Embryonic facial prominence (tissue), 1 donor: ENCODE measurements around the gene TBC1D4.
"Not testable (repeated sequence)": the region's sequence is repeated elsewhere in the genome, so short reads cannot be mapped to it uniquely, and the experiment has no call there.

Experiments used
- DNase-seq: peaks from one replicate; pipeline ENCODE4 v3.0.0-alpha.2; 2016; ENCODE audit errors: extremely low spot score

The TBC1D4 gene

GRCh38 chr13:75285310-75285709, 196.7 kb downstream of the TBC1D4 start:
- no peak for DNase-seq

- no peak for DNase-seq
These were observed 202.1 kb downstream of the TBC1D4 start for GRCh38 chr13:75279834-75280369.

DNA sequence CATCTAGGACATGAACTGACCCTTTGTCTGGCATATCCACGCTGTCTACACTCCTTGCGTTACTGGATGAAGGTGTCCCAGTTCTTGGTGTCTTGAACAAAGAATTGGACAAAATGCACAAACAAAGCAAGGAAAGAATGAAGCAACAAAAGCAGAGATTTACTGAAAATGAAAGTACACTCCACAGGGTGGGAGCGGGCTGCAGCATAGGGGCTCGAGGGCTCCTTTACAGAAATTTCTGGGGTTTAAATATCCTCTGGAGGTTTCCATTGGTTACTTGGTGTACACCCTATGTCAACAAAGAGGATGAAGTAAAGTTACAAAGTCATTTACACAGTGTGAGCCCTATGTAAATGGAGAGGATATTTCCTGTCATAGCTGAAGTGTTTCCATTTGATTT, 208.3 kb downstream of the TBC1D4 start:
- DNase-seq, result not testable (repeated sequence)

GRCh38 chr13:75271846-75272245, 210.1 kb downstream of the TBC1D4 start:
- no peak for DNase-seq

- not testable (repeated sequence) for DNase-seq
These were observed 213.5 kb downstream of the TBC1D4 start for GRCh38 chr13:75268481-75268880.

DNA sequence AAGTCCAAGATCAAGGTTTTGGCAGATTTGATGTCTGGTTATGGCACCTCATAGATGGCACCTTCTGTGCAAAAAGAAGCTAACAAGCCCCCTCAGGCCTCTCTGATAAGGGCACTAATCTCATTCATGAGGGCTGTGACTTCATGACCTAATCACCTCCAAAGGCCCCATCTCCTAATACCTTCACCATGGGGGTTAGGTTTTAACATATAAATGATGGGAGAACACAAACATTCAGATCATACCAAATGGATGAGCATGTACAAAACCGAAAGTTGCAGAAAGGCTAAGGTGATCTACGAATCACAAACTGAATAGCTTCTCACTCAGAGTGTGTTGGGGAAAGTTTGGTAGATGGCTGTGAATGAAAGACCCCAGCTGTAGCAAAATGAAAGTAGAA, 217.4 kb downstream of the TBC1D4 start:
- DNase-seq, result no peak

- no peak for DNase-seq
These were observed 218.1 kb downstream of the TBC1D4 start for GRCh38 chr13:75263741-75264407.

DNA sequence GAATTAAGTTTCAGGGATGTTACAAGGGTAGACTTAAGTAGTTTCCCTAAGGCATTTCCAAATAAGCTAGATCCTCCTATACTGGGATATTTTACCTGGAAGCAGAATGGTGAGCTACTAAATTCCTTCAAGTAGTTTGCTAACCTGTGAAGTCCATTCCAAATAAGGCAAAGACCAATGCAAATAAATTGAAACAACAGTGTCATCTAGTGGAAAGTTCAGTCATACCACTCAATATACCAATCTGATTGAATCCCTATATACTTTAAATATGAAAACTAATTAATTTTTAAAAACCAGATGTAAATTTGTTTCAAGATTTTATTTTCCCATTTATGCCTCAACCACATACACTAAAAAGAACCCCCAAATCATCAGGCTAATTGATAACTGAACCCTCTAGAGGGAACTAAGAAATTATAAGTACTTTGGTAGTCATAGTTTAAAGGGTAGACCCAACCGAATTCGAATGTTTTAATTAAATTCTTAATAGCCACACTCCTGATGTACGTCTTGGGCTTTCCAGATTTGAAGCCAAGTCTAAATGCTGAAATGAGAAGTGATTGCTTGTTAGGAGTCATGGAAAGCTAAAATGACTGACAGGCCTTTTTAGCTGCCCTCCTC, 223.7 kb downstream of the TBC1D4 start:
- peak; percentile 48 for DNase-seq

GRCh38 chr13:75256922-75257321, 225.0 kb downstream of the TBC1D4 start:
- DNase-seq, result no peak

DNA sequence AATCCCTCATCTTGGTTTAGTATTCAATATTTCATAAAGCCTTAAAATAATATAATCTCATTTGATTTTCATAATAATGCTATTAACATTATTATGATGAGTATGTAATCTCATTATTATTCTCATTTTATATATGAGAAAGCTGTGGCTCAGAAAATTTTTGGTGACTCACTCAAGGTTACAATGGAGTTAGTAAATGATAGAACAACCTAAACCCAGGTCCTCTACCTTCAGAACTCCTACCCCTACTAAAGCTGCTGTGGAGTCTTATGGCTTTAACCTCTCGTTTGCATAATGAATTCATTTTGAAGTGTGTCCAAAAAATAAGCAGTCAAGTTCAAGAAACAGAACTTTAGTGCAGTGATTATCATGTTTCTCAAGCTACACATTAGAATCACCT, 226.3 kb downstream of the TBC1D4 start:
- no peak for DNase-seq

DNA sequence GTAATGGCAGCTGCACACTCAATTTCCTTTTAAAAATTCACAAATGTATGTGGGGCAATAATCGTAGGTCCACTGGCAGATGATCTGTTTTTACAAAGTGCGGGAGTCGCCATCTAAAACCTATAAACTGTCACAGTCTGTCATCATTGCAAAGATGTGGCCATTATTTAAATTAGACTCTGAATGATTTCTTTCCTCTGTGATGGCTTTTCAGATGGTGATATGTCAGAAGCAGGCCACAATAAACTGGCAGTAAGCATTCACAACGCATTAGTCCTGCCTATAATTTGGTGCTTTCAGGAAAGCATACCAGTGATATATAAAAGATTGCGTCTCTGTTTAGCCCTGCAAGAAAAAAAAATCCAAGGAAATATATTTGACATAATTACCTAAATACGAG, 226.8 kb downstream of the TBC1D4 start:
- DNase-seq, result no peak

DNA sequence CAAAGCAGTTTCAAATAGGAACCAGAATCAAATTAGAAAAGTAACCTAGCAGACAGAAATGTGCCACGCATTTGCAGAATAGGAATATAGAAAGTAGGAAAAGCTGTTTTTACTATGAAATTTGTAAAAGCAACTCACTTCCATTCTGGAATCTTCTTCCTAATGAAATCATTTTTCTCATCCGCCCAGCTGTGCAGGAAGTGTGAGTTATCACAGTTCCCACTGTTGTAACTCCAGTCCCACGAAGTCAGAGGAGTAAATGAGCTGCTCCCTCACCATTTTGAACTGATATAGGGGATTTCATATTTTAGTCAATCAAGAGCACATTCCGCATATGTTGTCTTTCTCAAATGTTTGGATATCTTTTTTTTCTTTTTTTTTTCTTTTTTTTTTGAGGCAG, 230.8 kb downstream of the TBC1D4 start:
- no peak for DNase-seq

GRCh38 chr13:75250526-75251178, 231.3 kb downstream of the TBC1D4 start:
- DNase-seq, result no peak

GRCh38 chr13:75245578-75245977, 236.4 kb downstream of the TBC1D4 start:
- not testable (repeated sequence) for DNase-seq

DNA sequence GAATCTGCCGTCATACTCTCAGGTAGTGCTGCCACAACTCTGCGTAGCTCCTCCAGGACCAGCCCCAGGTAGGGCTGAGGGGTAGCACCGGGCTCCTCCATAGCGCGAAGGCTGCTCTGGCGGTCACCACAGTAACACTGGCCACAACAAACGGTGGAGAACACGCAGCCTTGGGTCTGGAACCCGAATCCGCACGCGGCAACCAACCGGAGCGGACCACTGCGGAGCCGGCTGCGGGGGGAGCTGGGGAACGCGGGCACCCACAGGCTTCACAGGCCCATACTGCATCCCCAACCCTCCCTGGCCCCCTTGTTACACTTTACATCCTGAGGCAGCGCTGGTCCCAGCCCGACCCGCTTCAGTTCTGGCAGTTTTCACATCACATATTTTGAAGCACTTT, 241.7 kb downstream of the TBC1D4 start:
- DNase-seq, result not testable (repeated sequence)

DNA sequence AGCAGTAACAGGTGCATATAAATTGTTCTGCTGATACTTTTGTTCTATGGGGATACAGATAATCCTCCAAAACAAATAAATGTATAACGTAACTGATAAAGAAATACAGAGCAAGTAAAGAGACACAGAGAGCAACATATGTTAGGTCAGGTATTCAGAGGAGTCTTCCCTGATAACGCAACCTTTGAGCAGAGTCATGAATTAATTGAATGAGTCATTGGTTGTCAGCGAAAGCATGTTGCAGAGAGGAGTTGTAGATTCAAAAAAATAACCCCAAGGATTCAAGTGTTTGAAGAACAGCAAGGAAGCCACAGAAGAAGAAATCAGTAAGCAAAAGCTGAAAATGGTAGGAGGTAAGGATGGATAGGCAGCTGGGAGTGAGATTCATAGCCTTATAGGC, 245.2 kb downstream of the TBC1D4 start:
- no peak for DNase-seq
